GM12873 (cell line): ENCODE measurements around the gene NRDE2.

Experiments
- TF ChIP-seq, protein P1 (sequence below): IDR thresholded peaks from 2 replicates; pipeline ENCODE4 v1.5.1; 2012; ENCODE audit warnings: low read depth, mild to moderate bottlenecking, moderate library complexity, low read length, control low read depth; ENCODE audit not compliant: insufficient read depth; ENCODE audit errors: missing control alignments

NRDE2 gene

DNA sequence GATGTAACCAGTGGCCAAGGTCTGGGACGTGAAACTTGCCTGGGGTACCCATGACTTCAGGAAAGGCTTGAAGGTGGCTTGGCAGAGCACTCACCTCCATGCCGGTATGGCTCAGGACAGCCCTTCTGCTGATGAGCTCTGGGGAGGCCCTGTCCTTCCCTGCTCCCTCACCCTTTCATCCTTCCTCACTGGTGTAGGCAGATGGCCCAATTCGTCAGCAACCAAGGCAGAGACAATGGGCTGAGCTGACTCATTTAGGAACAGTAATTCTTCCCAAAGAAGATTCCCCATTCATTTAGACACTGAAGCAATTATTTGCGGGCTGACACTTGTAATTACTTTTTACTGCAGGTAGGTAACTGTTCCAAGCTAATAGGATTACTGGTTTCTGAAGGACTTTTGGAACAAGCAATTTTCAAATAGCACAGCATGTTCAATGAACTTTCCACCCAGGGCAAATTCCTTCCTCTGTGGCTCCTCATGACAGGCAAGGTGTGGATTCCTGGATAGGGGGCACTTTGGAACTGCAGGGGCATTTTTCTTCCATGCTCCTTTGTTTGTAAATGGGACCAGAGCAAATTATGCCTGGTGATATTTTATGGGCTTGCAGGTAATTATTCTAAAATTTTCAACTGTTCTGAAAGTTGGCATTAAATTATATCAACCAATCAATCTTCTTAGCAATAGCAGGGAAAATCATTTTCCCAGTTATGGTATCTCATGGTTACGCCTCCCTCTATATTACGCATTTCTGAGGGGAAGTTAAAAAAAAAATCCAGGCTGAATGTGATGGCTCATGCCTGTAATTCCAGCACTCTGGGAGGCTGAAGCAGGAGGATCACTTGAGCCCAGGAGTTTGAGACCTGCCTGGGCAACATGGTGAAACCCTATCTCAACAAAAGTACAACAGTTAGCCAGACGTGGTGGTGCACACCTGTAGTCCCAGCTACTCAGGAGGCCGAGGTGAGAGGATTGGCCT lies 24.1 kb upstream of the NRDE2 start:
- TF ChIP-seq, protein P1, sequence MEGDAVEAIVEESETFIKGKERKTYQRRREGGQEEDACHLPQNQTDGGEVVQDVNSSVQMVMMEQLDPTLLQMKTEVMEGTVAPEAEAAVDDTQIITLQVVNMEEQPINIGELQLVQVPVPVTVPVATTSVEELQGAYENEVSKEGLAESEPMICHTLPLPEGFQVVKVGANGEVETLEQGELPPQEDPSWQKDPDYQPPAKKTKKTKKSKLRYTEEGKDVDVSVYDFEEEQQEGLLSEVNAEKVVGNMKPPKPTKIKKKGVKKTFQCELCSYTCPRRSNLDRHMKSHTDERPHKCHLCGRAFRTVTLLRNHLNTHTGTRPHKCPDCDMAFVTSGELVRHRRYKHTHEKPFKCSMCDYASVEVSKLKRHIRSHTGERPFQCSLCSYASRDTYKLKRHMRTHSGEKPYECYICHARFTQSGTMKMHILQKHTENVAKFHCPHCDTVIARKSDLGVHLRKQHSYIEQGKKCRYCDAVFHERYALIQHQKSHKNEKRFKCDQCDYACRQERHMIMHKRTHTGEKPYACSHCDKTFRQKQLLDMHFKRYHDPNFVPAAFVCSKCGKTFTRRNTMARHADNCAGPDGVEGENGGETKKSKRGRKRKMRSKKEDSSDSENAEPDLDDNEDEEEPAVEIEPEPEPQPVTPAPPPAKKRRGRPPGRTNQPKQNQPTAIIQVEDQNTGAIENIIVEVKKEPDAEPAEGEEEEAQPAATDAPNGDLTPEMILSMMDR: no peak

DNA sequence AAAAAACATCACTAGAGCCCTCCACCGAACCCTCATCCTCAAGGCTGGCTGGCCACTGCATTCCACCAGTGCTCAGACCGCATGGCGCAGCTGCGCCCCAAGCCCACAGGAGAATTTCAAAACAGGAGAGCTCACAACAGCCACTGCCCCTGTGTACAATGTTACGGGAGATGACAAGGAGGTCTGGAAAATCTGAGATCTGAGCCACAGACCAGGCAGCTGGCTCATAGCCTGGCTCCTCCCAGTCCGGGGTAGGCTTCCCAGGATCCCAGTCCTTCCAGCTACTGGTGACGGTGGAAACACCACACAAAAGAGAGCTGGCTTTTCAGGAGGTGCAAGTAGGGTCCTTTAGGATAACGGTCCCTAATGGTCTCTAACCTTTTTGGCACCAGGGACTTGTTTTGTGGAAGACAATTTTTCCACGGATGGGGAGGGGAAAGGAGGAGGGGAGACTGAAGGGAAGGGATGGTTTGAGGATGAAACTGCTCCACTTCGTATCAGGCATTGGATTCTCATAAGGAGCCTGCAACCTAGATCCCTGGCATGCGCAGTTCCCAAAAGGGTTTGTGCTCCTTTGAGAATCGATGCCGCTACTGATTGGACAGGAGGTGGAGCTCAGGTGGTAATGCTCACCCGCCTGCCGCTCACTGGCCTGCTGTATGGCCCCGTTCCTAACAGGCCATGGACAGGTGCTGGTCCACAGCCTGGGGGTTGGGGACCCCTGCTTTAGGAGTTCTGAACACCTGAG lies 23.0 kb upstream of the NRDE2 start:
- TF ChIP-seq, protein P1: no peak

DNA sequence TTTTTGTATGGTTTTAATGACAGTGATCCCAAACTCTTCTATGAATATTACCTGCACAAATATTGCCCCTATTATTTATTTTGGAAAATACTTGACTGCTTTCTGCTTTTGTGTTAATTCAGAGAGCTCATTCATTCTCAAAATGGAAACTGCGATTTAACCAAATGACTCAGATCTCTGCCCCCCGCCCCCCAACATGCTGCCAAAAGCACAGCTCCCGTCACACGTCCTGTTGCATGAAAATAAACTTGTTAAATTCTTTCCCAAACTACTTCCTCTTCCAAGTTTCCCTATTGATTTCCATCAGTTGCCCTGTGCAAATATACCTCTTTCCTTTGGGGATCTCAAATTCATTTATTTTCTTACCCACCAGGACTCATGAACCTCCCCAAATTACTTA lies 18.0 kb upstream of the NRDE2 start:
- TF ChIP-seq, protein P1: no peak

DNA sequence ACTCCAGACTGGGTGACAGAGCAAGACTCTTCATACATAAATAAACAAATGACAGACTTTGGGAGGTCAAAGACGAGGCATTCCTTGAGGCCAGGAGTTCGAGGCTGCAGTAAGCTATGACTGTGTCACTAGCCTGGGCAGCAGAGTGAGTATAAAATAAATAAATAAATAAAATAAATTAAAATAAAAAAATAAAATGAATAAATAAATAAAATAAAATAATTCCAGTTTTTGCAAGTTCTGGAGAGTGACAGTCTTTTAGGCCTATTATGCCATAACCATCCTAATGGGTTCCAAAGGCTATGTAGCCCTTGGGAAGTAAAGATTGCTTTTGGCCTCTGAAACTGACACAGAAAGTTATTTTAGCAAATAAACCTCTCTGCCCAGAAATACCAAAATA lies 16.5 kb upstream of the NRDE2 start:
- TF ChIP-seq, protein P1: no peak

DNA sequence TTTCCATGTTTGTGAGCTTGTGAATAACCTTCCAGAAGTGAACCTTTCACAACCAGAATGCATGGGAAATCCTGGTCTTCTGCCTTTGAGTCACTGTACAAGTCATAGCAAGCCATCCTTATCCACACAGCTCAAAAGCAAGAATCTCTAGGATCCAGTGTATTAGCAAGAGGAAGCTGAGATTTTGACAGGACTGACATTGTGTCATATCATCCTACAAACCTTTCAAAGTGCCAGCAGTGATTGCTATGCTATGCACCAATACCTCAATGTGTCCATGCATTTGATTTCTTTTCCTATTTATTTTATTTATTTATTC lies 13.5 kb upstream of the NRDE2 start:
- TF ChIP-seq, protein P1: no peak

DNA sequence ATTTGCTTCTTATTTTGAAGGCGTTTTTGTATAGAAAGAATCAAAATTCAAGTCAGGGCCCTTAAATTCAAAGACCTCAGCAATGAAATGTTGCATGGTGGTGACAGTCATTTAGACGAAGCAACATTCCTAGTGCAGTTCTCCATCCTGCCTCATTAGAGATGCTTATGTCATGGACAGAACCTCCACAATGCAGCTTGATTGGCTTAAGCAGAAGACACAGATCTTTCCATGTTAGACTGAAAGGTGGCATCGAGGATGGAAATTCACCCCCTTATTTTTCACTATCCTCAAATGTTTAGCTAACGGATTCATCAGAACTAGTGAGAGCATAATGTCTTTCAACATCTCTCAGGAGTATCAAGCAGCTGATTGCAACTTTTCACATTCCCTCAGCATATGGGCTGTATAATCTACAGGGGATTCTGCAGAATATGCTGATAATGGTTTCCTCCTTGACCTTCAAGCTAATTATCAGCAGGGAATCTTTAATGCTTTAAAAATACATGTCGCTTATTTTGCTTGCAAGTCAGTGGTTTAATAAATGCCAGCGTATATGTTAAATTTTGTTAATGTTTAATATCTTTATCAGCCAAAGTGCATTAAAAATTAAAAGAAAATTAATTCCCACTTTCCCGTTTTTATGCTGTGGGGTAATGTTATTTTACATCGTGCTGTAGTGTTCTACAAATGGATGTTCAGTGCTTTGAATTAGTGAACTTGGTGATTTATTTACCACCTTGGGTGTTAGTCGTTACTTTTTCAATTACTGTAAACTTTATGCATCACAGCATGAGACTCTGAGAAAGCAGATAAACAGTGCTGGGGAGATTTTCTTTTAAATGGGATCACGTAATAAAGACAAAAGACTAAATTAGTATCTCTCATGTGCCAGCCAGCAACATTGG lies 12.8 kb upstream of the NRDE2 start:
- TF ChIP-seq, protein P1: no peak
